Endothelial cell of umbilical vein (primary cell): ENCODE data around the gene FBXO24. TPM values are rescaled to one million over a fixed set of nuclear protein-coding genes. Genes with fewer than 3 reads are reported as not detected.
A peak's percentile ranks its signal among the peaks of the same experiment; 100 is the strongest.

Experiments
- BruUV-seq: library from RNA; stranded (reverse); fragments of 400-500 nt; replicated peaks from 2 replicates; lab custom pipeline; 2021; lab: Mats Ljungman, UMichigan
- CTCF ChIA-PET: fragments of 300-600, 350-600 bp; sonication (Branson Sonifier 250); formaldehyde crosslinking; loops from one replicate; lab custom pipeline; 2021; ENCODE audit warnings: antibody characterized with exemption, inconsistent platforms; lab: Charles Lee
- POLR2A ChIA-PET: fragments of 300-600, 350-600 bp; sonication (Branson Sonifier 250); formaldehyde crosslinking; loops from one replicate; lab custom pipeline; 2021; ENCODE audit warnings: antibody characterized with exemption, inconsistent platforms; lab: Charles Lee
- DNase-seq: peaks from one replicate; pipeline ENCODE4 v3.0.0-alpha.2; 2011; ENCODE audit warnings: low read depth, low spot score
- FAIRE-seq: peaks from 2 replicates; lab custom pipeline; 2011; peaks lifted over from hg19 to GRCh38; lab: Jason Lieb, UNC
- H2AFZ ChIP-seq: 2 replicates; pipeline ENCODE4 v1.6.0; 2012; ENCODE audit warnings: low read depth, low read length, control low read depth, inconsistent platforms
- H3K27ac ChIP-seq: 2 replicates; pipeline ENCODE4 v1.5.1; 2011; ENCODE audit warnings: low read depth, mild to moderate bottlenecking, control low read depth, low read length, moderate library complexity; ENCODE audit not compliant: insufficient read depth
- H3K27me3 ChIP-seq, 2 experiments: 2 replicates each; pipeline versions ENCODE4 v1.6.0 to v1.6.1; 2011; ENCODE audit warnings: low read length in 2 of 2, mixed read lengths in 1 of 2; ENCODE audit not compliant: control insufficient read depth in 2 of 2, insufficient read depth in 2 of 2
- H3K36me3 ChIP-seq, 2 experiments: 2 replicates in 1 of 2; 3 replicates in 1 of 2; pipeline ENCODE4 v1.5.1; 2011; ENCODE audit warnings: low read length in 2 of 2, mild to moderate bottlenecking in 1 of 2, moderate library complexity in 1 of 2; ENCODE audit not compliant: control insufficient read depth in 2 of 2, insufficient read depth in 2 of 2; ENCODE audit errors: extremely low read depth in 1 of 2
- H3K4me1 ChIP-seq: 3 replicates; pipeline ENCODE4 v1.5.1; 2011; ENCODE audit warnings: mild to moderate bottlenecking, low read length; ENCODE audit not compliant: control insufficient read depth, insufficient read depth; ENCODE audit errors: extremely low read depth
- H3K4me2 ChIP-seq: 2 replicates; pipeline ENCODE4 v1.6.1; 2011; ENCODE audit warnings: low read length, control low read depth, mixed read lengths; ENCODE audit not compliant: insufficient read depth
- H3K4me3 ChIP-seq, 3 experiments: fragments of 200-600 bp in 1 of 3; sonication (generic), shearing (Covaris generic) in 1 of 3; replicated peaks in 1 of 3; 2 replicates each; pipeline ENCODE4 v1.5.1; 2011 to 2016; ENCODE audit warnings: control low read depth in 3 of 3, low read length in 3 of 3, mild to moderate bottlenecking in 2 of 3, inconsistent platforms in 1 of 3, low read depth in 1 of 3, moderate library complexity in 1 of 3; ENCODE audit not compliant: insufficient read depth in 1 of 3
- H3K79me2 ChIP-seq: 2 replicates; pipeline ENCODE4 v1.6.0; 2012; ENCODE audit warnings: low read length, inconsistent platforms; ENCODE audit not compliant: control insufficient read depth, insufficient read depth
- H3K9ac ChIP-seq: replicated peaks from 2 replicates; pipeline ENCODE3; 2011; ENCODE audit warnings: low read length, control low read depth; ENCODE audit not compliant: insufficient read depth; ENCODE audit errors: extremely low read depth
- H3K9me1 ChIP-seq: replicated peaks from 3 replicates; pipeline ENCODE4 v1.6.0; 2011; ENCODE audit warnings: mild to moderate bottlenecking, low read length; ENCODE audit not compliant: control insufficient read depth, insufficient read depth; ENCODE audit errors: extremely low read depth
- H3K9me3 ChIP-seq: replicated peaks from 2 replicates; pipeline ENCODE4 v1.5.1; 2012; ENCODE audit warnings: low read length, inconsistent platforms; ENCODE audit not compliant: control insufficient read depth, insufficient read depth
- H4K20me1 ChIP-seq: replicated peaks from 2 replicates; pipeline ENCODE3; 2011; ENCODE audit warnings: mild to moderate bottlenecking, low read length; ENCODE audit not compliant: control insufficient read depth, insufficient read depth; ENCODE audit errors: extremely low read depth
- CTCF ChIP-seq, 2 donors: IDR thresholded peaks; 1 replicate in 1 of 2; 2 replicates in 1 of 2; pipeline ENCODE4 v1.5.1; 2011; ENCODE audit warnings: low read length in 2 of 2, mild to moderate bottlenecking in 2 of 2, moderate library complexity in 2 of 2, control low read depth in 1 of 2, inconsistent platforms in 1 of 2, low read depth in 1 of 2; ENCODE audit not compliant: insufficient read depth in 1 of 2; ENCODE audit errors: extremely low read depth in 1 of 2
- EZH2 ChIP-seq: IDR thresholded peaks from 2 replicates; pipeline ENCODE4 v1.6.1; 2012; ENCODE audit warnings: borderline replicate concordance, low read depth, mild to moderate bottlenecking, moderate library complexity, low read length, inconsistent platforms; ENCODE audit not compliant: severe bottlenecking
- FOS ChIP-seq: IDR thresholded peaks from 2 replicates; pipeline ENCODE4 v1.6.1; 2011; ENCODE audit warnings: mild to moderate bottlenecking, low read length, moderate library complexity, borderline replicate concordance; ENCODE audit not compliant: insufficient read depth
- GATA2 ChIP-seq: IDR thresholded peaks from 2 replicates; pipeline ENCODE4 v1.7.0; 2011; ENCODE audit warnings: low read depth, mild to moderate bottlenecking, moderate library complexity, mixed read lengths, low read length; ENCODE audit not compliant: insufficient read length, insufficient read depth
- JUN ChIP-seq: IDR thresholded peaks from 2 replicates; pipeline ENCODE4 v1.6.1; 2011; ENCODE audit warnings: borderline replicate concordance, low read depth; ENCODE audit not compliant: insufficient read length, insufficient read depth
- MYC ChIP-seq: IDR thresholded peaks from one replicate; pipeline ENCODE4 v1.6.1; 2011; ENCODE audit warnings: mild to moderate bottlenecking, low read depth, low read length
- POLR2A ChIP-seq: IDR thresholded peaks from 2 replicates; pipeline ENCODE4 v1.6.1; 2012; ENCODE audit warnings: low read depth, mild to moderate bottlenecking, control low read depth, low read length
- POLR2AphosphoS5 ChIP-seq: IDR thresholded peaks from 2 replicates; pipeline ENCODE4 v1.6.1; 2012; ENCODE audit warnings: low read depth, mild to moderate bottlenecking, control low read depth, low read length, moderate library complexity; ENCODE audit not compliant: insufficient read depth
- dilution Hi-C: fragments of 300-500 bp; cut with MboI; formaldehyde crosslinking; loops from one replicate; pipeline ENCODE4 v1.15.0; 2019; ENCODE audit warnings: low sequenced_read_pairs; ENCODE audit not compliant: extremely low pct_ligation_motif_present
- intact Hi-C: fragments of 100-400 bp; cut with micrococcal nuclease; formaldehyde crosslinking; loops from one replicate; pipeline ENCODE4 v1.10.0; 2022
- polyA plus RNA-seq, 4 experiments: library from polyadenylated mRNA; depleted of rRNA in 3 of 4; stranded (reverse) in 3 of 4; unstranded in 1 of 4; fragments of >200 nt; gene quantifications; 2 replicates each; pipeline versions ENCODE4 v1.2.1 to v1.2.3, GENCODE V29; 2011 to 2012; ENCODE audit warnings: missing spikeins in 1 of 4
- total RNA-seq: library from RNA; stranded (reverse); gene quantifications from 2 replicates; pipeline ENCODE4 v1.2.3, GENCODE V29; 2021
- TF ChIP-seq, protein P1 (sequence below): IDR thresholded peaks from 2 replicates; pipeline ENCODE4 v1.6.1; 2011; ENCODE audit not compliant: insufficient read depth, insufficient read length

The FBXO24 gene
- total and polyA plus RNA-seq, 2 donors (not counting 3 experiments of a cell fraction or from before 2014, with no cell fraction given): 0.37 to 0.38 TPM

GRCh38 chr7:100626530-100627237, 40.6 kb downstream of the FBXO24 start:
- peak; percentile 40 for TF ChIP-seq POLR2AphosphoS5
- TF ChIP-seq EZH2: no peak
- no peak for TF ChIP-seq POLR2A
- TF ChIP-seq, protein P1, sequence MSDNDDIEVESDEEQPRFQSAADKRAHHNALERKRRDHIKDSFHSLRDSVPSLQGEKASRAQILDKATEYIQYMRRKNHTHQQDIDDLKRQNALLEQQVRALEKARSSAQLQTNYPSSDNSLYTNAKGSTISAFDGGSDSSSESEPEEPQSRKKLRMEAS: no peak
- no peak for TF ChIP-seq JUN
- no peak for TF ChIP-seq FOS
- H3K4me2 ChIP-seq: peak overlapping the region; percentile 33
- FAIRE-seq (peak; percentile 86), DNase-seq (peak; percentile 83)
- no peak overlapping the region for H3K27ac ChIP-seq
- BruUV-seq: no TSS peak
- intact Hi-C loops (loop anchor here (1.0 to 5.0 kb wide), 3 partner anchors 14 to 66 kb away; partner anchors contain the start of genes ACTL6B, GIGYF1 and MOSPD3), dilution Hi-C loops (no loop called here)
- H3K27me3 ChIP-seq: no peaks in the 10 kb centered on the region
- H3K36me3 ChIP-seq: no peaks in the 10 kb centered on the region
- H4K20me1 ChIP-seq: no peaks in the 10 kb centered on the region
- H3K9me3 ChIP-seq: no peaks in the 10 kb centered on the region
- peak overlapping the region; percentile 83 for H2AFZ ChIP-seq
- peak overlapping the region in 1 of 3 experiments; percentile 16 for H3K4me3 ChIP-seq
- ChIA-PET CTCF (interaction anchor here (0.5 to 2.4 kb wide), 7 partner anchors 8 to 157 kb away, joined by 3 to 11 read pairs (median 4); partner anchors contain the start of gene MOSPD3), POLR2A (interaction anchor here (0.7 kb wide), 1 partner anchor 339 kb away, joined by 3 read pairs; no protein-coding TSS in a partner anchor)
- peaks cover 3% of the 10 kb centered on the region for H3K4me1 ChIP-seq
- H3K9ac ChIP-seq: no peak overlapping the region
- no peaks in the 10 kb centered on the region for H3K79me2 ChIP-seq
- H3K9me1 ChIP-seq: no peaks in the 10 kb centered on the region

- no peaks in the 10 kb centered on the region for H3K79me2 ChIP-seq
- H3K9ac ChIP-seq: no peak overlapping the region
- no TSS peak for BruUV-seq
- POLR2A ChIA-PET: no interaction called here
- dilution Hi-C loops (no loop called here), intact Hi-C loops (loop anchor here (5.0 kb wide), 1 partner anchor 65 kb away; the partner anchor contains the start of gene GIGYF1)
- H3K9me3 ChIP-seq: no peaks in the 10 kb centered on the region
- CTCF ChIA-PET: interaction anchor here (0.5 to 2.4 kb wide), 5 partner anchors 7 to 158 kb away, joined by 3 to 11 read pairs (median 4); partner anchors contain the start of gene MOSPD3
- H3K27ac ChIP-seq: no peak overlapping the region
- no peaks in the 10 kb centered on the region for H3K9me1 ChIP-seq
- H3K4me2 ChIP-seq: peak overlapping the region; percentile 33
- FAIRE-seq: no peak
- no peaks in the 10 kb centered on the region for H3K27me3 ChIP-seq
- H3K36me3 ChIP-seq: no peaks in the 10 kb centered on the region
- no peak for TF ChIP-seq EZH2
- no peak for TF ChIP-seq FOS
- no peak for TF ChIP-seq JUN
- TF ChIP-seq, protein P1: no peak
- no peak for TF ChIP-seq MYC
- TF ChIP-seq POLR2A: no peak
- no peak for TF ChIP-seq GATA2
- TF ChIP-seq POLR2AphosphoS5: no peak
- no peak for TF ChIP-seq CTCF (IDR thresholded peaks at IDR 0.05; ENCODE audit: extremely low read depth in 1 of 2, insufficient read depth in 1 of 2, low read depth in 1 of 2, low read length in 2 of 2)
- H3K4me1 ChIP-seq: peaks cover 3% of the 10 kb centered on the region
- no peak overlapping the region for H3K4me3 ChIP-seq
- H2AFZ ChIP-seq: peak overlapping the region; percentile 65
- H4K20me1 ChIP-seq: no peaks in the 10 kb centered on the region
- DNase-seq: no peak
Observed at GRCh38 chr7:100627238-100627549, 41.1 kb downstream of the FBXO24 start.
